H1 (cell line): ENCODE data around the gene SLC13A4. TPM values are rescaled to one million over a fixed set of nuclear protein-coding genes. Genes with fewer than 3 reads are reported as not detected.

ENCODE experiments used
- CTCF ChIA-PET: fragments of 300-600 bp; sonication (Branson Sonifier 250); formaldehyde crosslinking; loops from one replicate; lab custom pipeline; 2021; ENCODE audit not compliant: partially characterized antibody; lab: Charles Lee
- POLR2A ChIA-PET: fragments of 300-600 bp; sonication (Branson Sonifier 250); formaldehyde crosslinking; loops from one replicate; lab custom pipeline; 2021; ENCODE audit warnings: inconsistent platforms; ENCODE audit not compliant: partially characterized antibody; lab: Charles Lee
- DNase-seq, 2 experiments: peaks; one replicate each; pipeline versions ENCODE4 v3.0.0 to v3.0.0-alpha.2; 2010 to 2022; ENCODE audit warnings: low spot score in 2 of 2, low read depth in 1 of 2, mixed read lengths in 1 of 2
- FAIRE-seq: peaks from 2 replicates; lab custom pipeline; 2011; peaks lifted over from hg19 to GRCh38; lab: Jason Lieb, UNC
- H2AFZ ChIP-seq: 2 replicates; pipeline ENCODE4 v1.8.1; 2012; ENCODE audit warnings: low read length, inconsistent platforms
- H2AK5ac ChIP-seq: 2 replicates; pipeline ENCODE4 v1.6.1; 2013; ENCODE audit warnings: low read depth, low read length
- H2BK120ac ChIP-seq: replicated peaks from 2 replicates; pipeline ENCODE3; 2013; ENCODE audit warnings: low read depth, low read length, inconsistent platforms
- H2BK12ac ChIP-seq: 2 replicates; pipeline ENCODE4 v1.6.1; 2013; ENCODE audit warnings: low read depth, low read length
- H2BK15ac ChIP-seq: 2 replicates; pipeline ENCODE4 v1.6.1; 2013; ENCODE audit warnings: low read length
- H2BK20ac ChIP-seq: 2 replicates; pipeline ENCODE4 v1.6.1; 2013; ENCODE audit warnings: low read length
- H2BK5ac ChIP-seq: 2 replicates; pipeline ENCODE4 v1.6.1; 2013; ENCODE audit warnings: low read depth, low read length
- H3K14ac ChIP-seq: 2 replicates; pipeline ENCODE4 v1.6.1; 2013; ENCODE audit warnings: inconsistent platforms; ENCODE audit not compliant: insufficient read length
- H3K18ac ChIP-seq: 2 replicates; pipeline ENCODE4 v1.6.1; 2013; ENCODE audit warnings: low read length; ENCODE audit errors: extremely low read depth
- H3K23ac ChIP-seq: 2 replicates; pipeline ENCODE4 v1.6.1; 2013; ENCODE audit warnings: inconsistent platforms; ENCODE audit not compliant: insufficient read length
- H3K23me2 ChIP-seq: 2 replicates; pipeline ENCODE4 v1.6.1; 2013; ENCODE audit warnings: low read depth, low read length
- H3K27ac ChIP-seq: 2 replicates; pipeline ENCODE4 v1.6.1; 2011; ENCODE audit warnings: low read depth, low read length, inconsistent platforms
- H3K27me3 ChIP-seq, 4 experiments: replicated peaks in 1 of 4; 1 replicate in 1 of 4; 2 replicates in 3 of 4; pipeline versions ENCODE4 v1.6.1 to v1.8.1; 2011 to 2013; ENCODE audit warnings: low read length in 3 of 4, mild to moderate bottlenecking in 3 of 4, inconsistent platforms in 2 of 4, mixed read lengths in 2 of 4, moderate library complexity in 1 of 4; ENCODE audit not compliant: control insufficient read depth in 3 of 4, insufficient read depth in 3 of 4; ENCODE audit errors: extremely low read depth in 1 of 4
- H3K36me3 ChIP-seq, 4 experiments: 2 replicates each; pipeline versions ENCODE4 v1.6.1 to v1.8.1; 2011 to 2013; ENCODE audit warnings: mild to moderate bottlenecking in 4 of 4, low read length in 3 of 4, moderate library complexity in 2 of 4, control low read depth in 1 of 4, inconsistent platforms in 1 of 4; ENCODE audit not compliant: insufficient read depth in 4 of 4, control insufficient read depth in 2 of 4
- H3K4ac ChIP-seq: replicated peaks from 2 replicates; pipeline ENCODE3; 2013; ENCODE audit warnings: low read length, low read depth, mixed read lengths, inconsistent platforms; ENCODE audit not compliant: insufficient read length
- H3K4me1 ChIP-seq, 4 experiments: replicated peaks in 1 of 4; 1 replicate in 1 of 4; 2 replicates in 3 of 4; pipeline versions ENCODE4 v1.6.1 to v1.8.1; 2011 to 2013; ENCODE audit warnings: low read length in 3 of 4, inconsistent platforms in 2 of 4, mixed read lengths in 1 of 4; ENCODE audit not compliant: insufficient read depth in 4 of 4, control insufficient read depth in 3 of 4
- H3K4me2 ChIP-seq, 2 experiments: 2 replicates each; pipeline versions ENCODE4 v1.6.1 to v1.8.1; 2011 to 2013; ENCODE audit warnings: low read depth in 2 of 2, low read length in 2 of 2, control low read depth in 1 of 2, inconsistent platforms in 1 of 2, mild to moderate bottlenecking in 1 of 2; ENCODE audit not compliant: insufficient read depth in 1 of 2
- H3K4me3 ChIP-seq, 4 experiments: fragments of 200-600, 300-600 bp in 1 of 4; sonication (generic), shearing (Covaris generic), sonication (Bioruptor Twin) in 1 of 4; 2 replicates each; pipeline versions ENCODE4 v1.5.1 to v1.8.1; 2011 to 2016; ENCODE audit warnings: low read length in 4 of 4, low read depth in 3 of 4, control low read depth in 2 of 4, inconsistent platforms in 2 of 4, mild to moderate bottlenecking in 2 of 4, mixed read lengths in 1 of 4, moderate library complexity in 1 of 4; ENCODE audit not compliant: insufficient read depth in 2 of 4; ENCODE audit errors: extremely low read depth in 1 of 4
- H3K56ac ChIP-seq: replicated peaks from 2 replicates; pipeline ENCODE3; 2013; ENCODE audit warnings: low read depth, mild to moderate bottlenecking, mixed read lengths, low read length, inconsistent platforms; ENCODE audit not compliant: insufficient read length
- H3K79me1 ChIP-seq: 2 replicates; pipeline ENCODE4 v1.6.1; 2013; ENCODE audit warnings: low read depth, low read length, control low read depth
- H3K79me2 ChIP-seq, 2 experiments: 2 replicates each; pipeline versions ENCODE4 v1.6.1 to v1.8.1; 2012 to 2013; ENCODE audit warnings: low read length in 2 of 2, mild to moderate bottlenecking in 2 of 2, inconsistent platforms in 1 of 2; ENCODE audit not compliant: insufficient read depth in 2 of 2, control insufficient read depth in 1 of 2
- H3K9ac ChIP-seq, 4 experiments: replicated peaks in 1 of 4; 1 replicate in 1 of 4; 2 replicates in 3 of 4; pipeline versions ENCODE4 v1.6.1 to v1.8.1; 2011 to 2013; ENCODE audit warnings: low read depth in 3 of 4, low read length in 3 of 4, control low read depth in 2 of 4, mild to moderate bottlenecking in 2 of 4, moderate library complexity in 2 of 4, inconsistent platforms in 1 of 4; ENCODE audit errors: extremely low read depth in 1 of 4
- H3K9me3 ChIP-seq, 2 experiments: 2 replicates each; pipeline versions ENCODE4 v1.6.1 to v1.8.1; 2012 to 2013; ENCODE audit warnings: mild to moderate bottlenecking in 2 of 2, moderate library complexity in 2 of 2, control low read depth in 1 of 2, inconsistent platforms in 1 of 2, low read depth in 1 of 2, low read length in 1 of 2, mixed read lengths in 1 of 2; ENCODE audit not compliant: insufficient read depth in 2 of 2
- H4K20me1 ChIP-seq, 2 experiments: replicated peaks in 1 of 2; 2 replicates each; pipeline versions ENCODE3 to v1.8.1; 2011 to 2013; ENCODE audit warnings: inconsistent platforms in 2 of 2, low read length in 2 of 2, mild to moderate bottlenecking in 1 of 2; ENCODE audit not compliant: insufficient read depth in 2 of 2, control insufficient read depth in 1 of 2
- H4K5ac ChIP-seq: 2 replicates; pipeline ENCODE4 v1.6.1; 2013; ENCODE audit warnings: low read length, low read depth, mixed read lengths, inconsistent platforms; ENCODE audit not compliant: insufficient read length
- H4K8ac ChIP-seq: 2 replicates; pipeline ENCODE4 v1.8.0; 2013; ENCODE audit warnings: mild to moderate bottlenecking, moderate library complexity, low read length, inconsistent platforms; ENCODE audit not compliant: insufficient read depth; ENCODE audit errors: extremely low read depth
- H4K91ac ChIP-seq: replicated peaks from 2 replicates; pipeline ENCODE3; 2013; ENCODE audit warnings: low read length, mixed read lengths, inconsistent platforms; ENCODE audit not compliant: insufficient read length
- CHD2 ChIP-seq: IDR thresholded peaks from 2 replicates; pipeline ENCODE4 v1.6.1; 2012; ENCODE audit warnings: low read length, improper control_type of control experiment
- EGR1 ChIP-seq: IDR thresholded peaks from 2 replicates; pipeline ENCODE4 v1.6.1; 2011; ENCODE audit warnings: low read depth, low read length, borderline replicate concordance
- EP300 ChIP-seq, 2 experiments: IDR thresholded peaks; 1 replicate in 1 of 2; 2 replicates in 1 of 2; pipeline ENCODE4 v1.6.1; 2011 to 2012; ENCODE audit warnings: low read depth in 2 of 2, low read length in 2 of 2, mild to moderate bottlenecking in 2 of 2, borderline replicate concordance in 1 of 2, inconsistent platforms in 1 of 2, moderate library complexity in 1 of 2
- GABPA ChIP-seq: IDR thresholded peaks from 2 replicates; pipeline ENCODE4 v1.6.1; 2011; ENCODE audit warnings: mild to moderate bottlenecking, low read length, moderate library complexity, borderline replicate concordance; ENCODE audit not compliant: insufficient read depth
- RAD21 ChIP-seq, 2 experiments: IDR thresholded peaks in 1 of 2; conservative IDR thresholded peaks in 1 of 2; 2 replicates each; pipeline ENCODE4 v1.6.1; 2011; ENCODE audit warnings: low read depth in 2 of 2, low read length in 2 of 2, improper control_type of control experiment in 1 of 2, inconsistent platforms in 1 of 2, mild to moderate bottlenecking in 1 of 2, moderate library complexity in 1 of 2
- SP4 ChIP-seq: IDR thresholded peaks from 2 replicates; pipeline ENCODE4 v1.6.1; 2012; ENCODE audit warnings: low read length, inconsistent platforms
- SRF ChIP-seq: IDR thresholded peaks from 2 replicates; pipeline ENCODE4 v1.6.1; 2011; ENCODE audit warnings: mild to moderate bottlenecking, low read depth, low read length, moderate library complexity
- TAF1 ChIP-seq: IDR thresholded peaks from 2 replicates; pipeline ENCODE4 v1.6.1; 2011; ENCODE audit warnings: mild to moderate bottlenecking, low read depth, low read length
- TAF7 ChIP-seq: optimal IDR thresholded peaks from 2 replicates; pipeline ENCODE3; 2011; ENCODE audit warnings: low read depth, mild to moderate bottlenecking, inconsistent platforms, low read length, moderate library complexity, borderline replicate concordance
- TEAD4 ChIP-seq: IDR thresholded peaks from 2 replicates; pipeline ENCODE4 v1.6.1; 2012; ENCODE audit warnings: low read depth, low read length, inconsistent platforms, mixed read lengths
- WGBS, 2 experiments: shearing (Covaris generic) in 1 of 2; methylation state at CpG; one replicate each; pipeline versions ENCODE4 v1.1.6 to v1.1.7; 2013 to 2015; ENCODE audit warnings: low lambda C conversion rate in 2 of 2, mixed read lengths in 2 of 2, inconsistent platforms in 1 of 2, low coverage in 1 of 2, missing lambda C conversion rate in 1 of 2; ENCODE audit not compliant: insufficient replicate concordance in 2 of 2, insufficient coverage in 1 of 2, insufficient read length in 1 of 2; ENCODE audit errors: extremely low coverage in 1 of 2, missing lambda C conversion rate in 1 of 2; 5-methylcytosine and 5-hydroxymethylcytosine counted together
- polyA plus RNA-seq, 7 experiments: library from polyadenylated mRNA; depleted of rRNA in 3 of 7; stranded (reverse) in 5 of 7; unstranded in 2 of 7; fragments of >200 nt in 5 of 7; fragments of 200-250 nt in 2 of 7; gene quantifications; 1 replicate in 5 of 7; 2 replicates in 1 of 7; 4 replicates in 1 of 7; pipeline versions ENCODE4 v1.2.1 to v1.2.3, GENCODE V29; 2011 to 2013; ENCODE audit warnings: missing spikeins in 2 of 7, mixed read lengths in 2 of 7
- total RNA-seq: library from RNA; stranded (reverse); fragmentation: NEBNext Ultra II Directional; extraction: Animal tissue kit (Norgen Biotek cat#: 25700); gene quantifications from 2 replicates; pipeline ENCODE4 v1.2.1, GENCODE V29; 2021

Gene SLC13A4
- total and polyA plus RNA-seq, 2 of the 8 experiments (the other 6 are each of a cell fraction or from before 2014, with no cell fraction given): 3.9 to 7.5 TPM

GRCh38 chr7:135704698-135705097, 23.3 kb downstream of the SLC13A4 start:
- no peak overlapping the region for H3K4me3 ChIP-seq
- H2BK5ac ChIP-seq: no peak overlapping the region
- no peak overlapping the region for H3K4ac ChIP-seq
- H2BK20ac ChIP-seq: no peak overlapping the region
- DNase-seq: no peak
- no peak overlapping the region for H3K4me2 ChIP-seq
- no peak overlapping the region for H3K56ac ChIP-seq
- POLR2A ChIA-PET: interaction anchor here (1.2 to 1.3 kb wide), 2 partner anchors 10 to 23 kb away, joined by 3 to 4 read pairs; partner anchors contain the start of gene SLC13A4
- H3K23me2 ChIP-seq: no peaks in the 10 kb centered on the region
- no peak overlapping the region for H2AFZ ChIP-seq
- H4K91ac ChIP-seq: no peak overlapping the region
- H3K79me2 ChIP-seq: no peaks in the 10 kb centered on the region
- no peak overlapping the region for H3K9ac ChIP-seq
- TF ChIP-seq GABPA (no peak), TEAD4 (no peak), SRF (no peak), EP300 (IDR thresholded peaks at IDR 0.05; ENCODE audit: borderline replicate concordance in 1 of 2, low read depth in 2 of 2, low read length in 2 of 2) (no peak), TAF7 (no peak), CHD2 (no peak), EGR1 (no peak), RAD21 (IDR thresholded peaks at IDR 0.05 in 1 of 2, conservative IDR thresholded peaks at IDR 0.05 in 1 of 2; ENCODE audit: low read depth in 2 of 2, low read length in 2 of 2) (no peak), TAF1 (no peak), SP4 (no peak)
- 69% methylated on average over 5 of the region's 5 CpGs; no CpG with 5 or more reads in 1 of the 2 experiments for WGBS, 2 experiments
- H3K23ac ChIP-seq: no peak overlapping the region
- H2BK12ac ChIP-seq: no peak overlapping the region
- no peaks in the 10 kb centered on the region; a peak in 1 of 7 replicates for H3K4me1 ChIP-seq
- no peaks in the 10 kb centered on the region for H4K20me1 ChIP-seq
- CTCF ChIA-PET: interaction anchor here (0.6 to 14.4 kb wide), 35 partner anchors 9 to 369 kb away, joined by 3 to 133 read pairs (median 5); partner anchors contain the start of gene SLC13A4
- no peak overlapping the region for H4K8ac ChIP-seq
- H3K9me3 ChIP-seq: no peaks in the 10 kb centered on the region
- no peak overlapping the region for H3K27ac ChIP-seq
- H2AK5ac ChIP-seq: no peak overlapping the region
- no peaks in the 10 kb centered on the region for H3K27me3 ChIP-seq
- no peak overlapping the region for H4K5ac ChIP-seq
- no peak overlapping the region for H3K14ac ChIP-seq
- H3K79me1 ChIP-seq: 0 out of 2 replicates have a peak, but pooled peaks cover 2% of the 10 kb centered on the region
- H2BK15ac ChIP-seq: no peak overlapping the region
- no peak overlapping the region for H2BK120ac ChIP-seq
- H3K36me3 ChIP-seq: no peaks in the 10 kb centered on the region
- no peak overlapping the region for H3K18ac ChIP-seq
- no peak for FAIRE-seq
